Activated CD4-positive, CD25-positive, alpha-beta regulatory T cell treated with anti-CD3 and anti-CD28 coated beads, Interleukin-2, amount 50 U/mL, for 16 hours (primary cell): ENCODE data around the gene ZNF488.

ENCODE experiments used
- DNase-seq: peaks from one replicate; pipeline ENCODE4 v3.0.0-alpha.2; 2020; ENCODE audit warnings: low read depth, low spot score

ZNF488 gene

DNA sequence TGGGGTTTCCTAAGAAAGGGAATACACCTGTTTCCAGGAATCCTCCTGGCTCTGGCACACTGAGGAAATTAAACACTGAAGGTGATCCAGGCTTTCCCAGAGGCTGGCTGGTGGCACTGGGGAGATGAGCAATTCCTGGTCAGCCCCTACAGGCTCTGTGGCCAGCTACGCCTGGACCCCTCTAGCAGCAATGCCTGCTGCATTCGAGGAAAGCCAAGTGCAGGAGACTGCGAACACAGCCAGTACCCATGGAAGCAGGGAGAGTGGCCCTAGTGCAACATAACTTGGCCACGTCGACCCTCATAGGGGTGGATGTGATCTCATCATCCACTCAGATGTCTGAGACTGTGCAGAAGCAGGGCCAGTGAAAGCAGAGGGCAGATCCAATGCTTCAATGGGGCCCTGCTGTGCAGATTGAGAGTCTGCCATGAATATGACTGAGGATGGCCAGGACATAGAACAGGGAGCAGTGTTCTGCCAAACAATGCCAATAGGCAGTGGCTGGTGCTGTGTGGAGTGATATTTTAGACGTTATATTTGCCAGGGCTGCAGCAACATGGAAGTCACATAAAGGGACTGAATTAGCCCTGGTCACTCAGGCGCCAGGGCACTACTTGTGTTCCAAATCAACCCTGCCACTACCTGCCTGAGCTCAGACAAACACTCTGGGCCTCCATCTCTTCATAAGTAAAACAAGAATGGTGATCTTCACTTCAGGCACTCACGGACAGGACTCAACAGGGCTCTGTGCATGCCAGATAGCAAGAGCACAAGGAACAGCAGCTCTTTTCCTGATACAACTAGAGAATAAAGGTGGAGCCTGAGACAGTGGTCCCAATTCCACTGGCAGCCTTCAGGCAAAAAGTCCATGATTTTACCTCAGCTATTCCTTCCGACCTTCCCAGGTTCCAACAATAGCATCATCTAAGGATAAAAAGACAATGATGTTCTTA, 2.4 kb downstream of the ZNF488 start:
- no peak for DNase-seq

DNA sequence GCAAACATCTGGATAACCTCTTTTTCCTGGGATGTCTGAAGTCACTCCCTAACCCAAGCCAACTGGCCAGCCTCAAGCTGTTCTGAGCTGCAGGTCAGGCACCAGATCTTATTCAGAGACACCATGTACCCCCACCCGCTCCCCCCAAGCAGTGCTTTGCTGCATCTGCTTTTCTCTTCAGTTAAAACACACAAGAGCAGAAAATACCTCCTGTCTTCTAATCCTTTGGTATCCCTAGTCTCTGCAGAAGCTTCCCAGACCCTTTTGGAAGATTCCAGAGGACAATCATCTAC, 3.0 kb downstream of the ZNF488 start:
- DNase-seq: no peak

DNA sequence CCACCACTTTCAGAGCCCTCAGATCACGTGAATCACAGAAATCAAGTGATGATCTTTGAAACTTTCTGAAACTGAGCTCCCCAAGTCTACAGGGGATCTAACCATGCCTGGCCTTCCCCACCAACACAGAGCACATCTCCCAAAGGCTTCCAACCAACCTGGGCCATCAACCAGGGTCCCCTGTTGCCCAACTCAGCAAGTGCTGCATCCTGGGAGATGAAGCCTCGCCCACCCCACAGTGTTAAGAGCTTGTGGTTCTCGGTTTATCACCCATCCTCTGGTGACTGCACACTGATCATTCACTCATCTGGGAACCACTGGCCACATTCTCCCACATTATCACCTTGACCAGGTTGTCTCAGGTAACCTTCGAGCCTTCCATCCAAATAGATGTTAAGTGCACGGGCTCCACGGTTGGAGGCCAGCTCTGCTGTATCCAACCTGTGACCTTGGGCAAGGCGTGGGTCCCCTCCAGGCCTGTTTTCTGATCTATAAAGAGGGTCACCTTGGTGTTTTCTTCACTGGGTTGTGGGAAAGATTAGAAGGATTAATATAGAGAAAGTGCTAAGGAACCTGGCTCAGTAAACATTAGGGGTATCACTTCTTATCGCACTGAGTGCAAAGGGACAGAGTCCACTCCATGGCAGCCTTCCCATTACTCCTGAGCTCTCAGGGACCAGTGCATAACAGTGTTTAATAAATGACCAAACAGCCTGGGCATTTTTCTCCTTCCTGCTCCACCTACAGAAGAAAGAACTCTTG, 3.6 kb downstream of the ZNF488 start:
- no peak for DNase-seq

DNA sequence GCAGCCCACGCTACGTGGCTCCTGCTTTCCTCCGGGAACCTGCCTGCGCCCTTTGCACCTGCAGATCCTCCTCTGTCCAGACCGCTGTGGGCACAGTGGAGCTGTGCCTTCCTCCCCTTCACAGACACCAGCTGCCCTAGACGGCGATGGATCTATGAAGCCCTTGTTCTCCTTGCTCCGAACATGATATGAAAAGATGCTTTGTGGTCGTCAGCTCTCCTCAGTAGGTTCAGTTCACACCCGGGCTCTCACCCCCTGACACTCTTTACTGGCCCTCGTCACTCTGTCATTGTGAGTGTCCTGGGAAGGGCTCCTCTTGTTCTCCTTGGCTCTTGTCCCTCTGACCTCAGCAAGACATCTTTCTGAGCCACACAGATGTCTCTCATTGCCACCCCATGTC, 4.2 kb downstream of the ZNF488 start:
- DNase-seq: no peak

DNA sequence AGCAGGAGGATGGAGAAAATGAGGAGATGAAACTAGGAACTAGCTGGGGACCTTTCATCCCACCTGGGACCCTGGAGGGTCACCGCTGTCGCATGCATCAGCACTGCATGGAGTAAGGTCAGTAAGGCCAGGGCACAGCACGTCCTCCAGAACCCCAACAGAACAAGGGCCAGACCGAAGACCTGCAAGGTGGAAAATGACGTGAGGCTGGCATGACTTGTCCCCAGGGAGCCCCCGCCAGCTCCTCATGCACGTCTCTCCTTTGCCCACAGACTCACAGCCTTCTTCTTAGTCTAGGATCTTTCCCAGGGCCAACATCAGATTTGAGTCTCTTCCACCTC, 4.7 kb downstream of the ZNF488 start:
- DNase-seq: no peak

DNA sequence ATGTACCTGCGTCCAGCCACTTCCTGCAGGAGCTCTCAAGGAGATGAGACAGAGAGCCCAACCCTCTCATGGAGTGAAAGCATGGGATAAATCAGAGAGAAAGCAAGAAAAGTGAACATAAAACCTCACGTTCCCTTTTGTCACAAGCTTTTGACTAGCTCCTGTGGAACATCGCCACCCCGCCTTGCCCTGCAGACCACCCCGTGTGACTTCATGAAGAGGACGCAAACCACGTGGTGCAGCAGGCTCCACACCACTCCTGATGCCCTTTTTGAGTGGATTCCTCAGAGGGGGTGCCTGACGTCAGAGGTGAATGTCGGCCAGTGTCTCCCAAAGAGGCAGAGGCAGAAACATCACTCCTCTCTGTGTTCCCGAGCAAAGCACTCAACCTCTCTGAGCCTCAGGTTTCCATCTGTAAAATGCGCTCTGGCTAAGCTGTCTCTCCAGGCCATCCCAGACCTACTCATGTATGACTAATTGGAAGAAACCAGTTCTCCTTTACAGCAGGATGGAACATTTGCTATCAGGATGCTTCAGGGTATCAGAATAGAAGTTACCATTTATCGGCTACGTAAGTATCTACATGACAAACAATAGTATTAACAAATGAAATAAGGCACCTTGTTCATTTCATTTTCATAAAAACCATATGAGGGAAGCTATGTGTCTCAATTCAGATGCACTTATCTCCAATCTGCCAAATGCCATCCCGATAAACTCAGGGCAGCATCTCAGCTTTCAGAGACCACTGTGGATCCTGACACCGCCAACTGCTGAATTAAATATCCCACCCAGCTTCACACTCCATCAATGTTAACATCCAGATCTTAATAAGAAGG, 5.3 kb downstream of the ZNF488 start:
- no peak for DNase-seq

DNA sequence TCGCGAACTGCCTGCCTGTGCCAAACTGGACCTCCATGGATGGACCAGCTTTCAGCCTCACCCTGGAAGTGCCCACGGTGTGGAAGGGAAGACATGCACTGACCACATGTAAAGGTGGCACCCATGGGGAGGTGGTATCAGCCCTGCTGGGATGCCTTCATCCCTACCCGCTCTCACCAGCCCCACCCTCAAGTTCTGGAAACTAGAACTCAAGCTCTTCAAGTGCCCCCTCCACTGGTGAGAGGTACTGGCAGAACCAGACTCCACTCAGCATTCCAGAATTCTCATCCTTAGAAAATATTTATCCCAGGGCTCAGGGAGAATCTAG, 5.9 kb downstream of the ZNF488 start:
- no peak for DNase-seq

DNA sequence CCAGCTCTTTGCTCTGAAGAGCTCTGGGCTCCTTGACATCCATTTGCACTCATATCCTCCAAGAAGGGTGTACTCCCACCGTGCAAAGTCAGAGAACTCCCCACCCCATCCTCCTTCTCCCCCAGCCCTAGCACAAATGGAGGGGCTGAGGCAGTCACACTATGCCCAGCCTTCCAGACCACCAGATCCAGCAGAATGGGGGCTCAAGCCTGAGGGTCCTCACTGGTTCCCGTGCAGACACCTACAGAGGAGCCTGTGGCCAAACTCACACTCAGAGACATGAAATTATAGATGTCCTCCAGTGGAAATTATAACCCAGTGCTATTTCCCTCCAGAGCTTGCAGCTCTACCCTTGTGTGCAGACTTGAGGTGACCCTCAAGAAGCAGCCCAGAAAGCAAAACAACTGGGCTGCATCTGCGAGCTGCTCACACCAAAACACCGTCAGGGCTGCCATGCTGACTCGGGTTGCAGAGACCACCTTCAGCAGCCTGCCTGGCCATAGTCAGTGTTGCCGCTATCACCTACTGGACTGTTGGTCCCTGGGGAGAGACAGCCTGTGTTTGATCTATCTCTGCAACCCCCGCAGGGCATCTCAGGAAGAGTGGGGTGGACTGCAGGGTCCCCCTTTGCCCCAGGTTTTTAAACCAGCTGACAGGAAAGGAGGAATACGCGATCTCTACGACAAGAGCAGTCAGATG, 7.4 kb downstream of the ZNF488 start:
- no peak for DNase-seq

DNA sequence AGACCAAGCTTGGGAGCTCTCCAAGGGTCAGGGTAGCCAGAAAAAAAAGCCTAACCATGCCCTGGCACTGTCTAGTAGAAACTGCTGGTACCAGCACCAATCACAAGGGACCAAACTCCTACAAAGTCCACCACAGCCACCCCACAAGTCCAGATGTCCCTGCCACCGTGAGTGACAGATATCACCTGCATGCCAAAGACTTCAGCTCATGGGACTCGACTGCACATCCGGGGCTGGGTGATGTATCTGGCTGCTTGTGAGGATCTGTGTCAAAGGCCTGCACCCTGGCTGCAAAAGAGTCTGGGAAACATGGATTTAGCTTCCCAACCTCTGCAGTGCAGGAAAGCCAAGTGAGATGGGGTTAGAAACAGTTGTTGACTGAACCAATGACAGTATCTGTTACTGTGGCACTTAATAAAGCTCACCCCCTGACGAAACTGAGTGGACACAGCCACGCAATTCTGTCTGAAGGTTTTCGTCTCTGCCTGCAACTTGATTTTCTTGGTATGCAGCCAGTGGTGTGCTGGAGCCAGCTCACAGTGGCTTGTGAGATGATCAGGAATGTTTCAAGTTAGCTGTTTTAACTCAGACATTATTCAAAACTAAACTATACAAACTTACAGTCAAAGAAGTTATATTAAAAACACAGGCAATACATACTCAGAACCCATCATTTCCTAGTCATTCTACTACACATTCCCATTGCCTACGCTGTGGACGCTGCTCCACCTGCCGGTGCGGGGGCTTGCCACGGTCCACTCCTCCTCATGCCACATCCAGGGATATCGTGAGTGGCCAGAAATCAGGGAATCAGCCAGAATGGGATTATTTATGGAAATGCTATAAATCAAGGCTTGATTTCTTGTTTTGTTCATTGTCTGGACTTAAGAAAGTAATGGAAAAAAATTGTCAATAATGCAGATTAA, 9.2 kb downstream of the ZNF488 start:
- DNase-seq: no peak

DNA sequence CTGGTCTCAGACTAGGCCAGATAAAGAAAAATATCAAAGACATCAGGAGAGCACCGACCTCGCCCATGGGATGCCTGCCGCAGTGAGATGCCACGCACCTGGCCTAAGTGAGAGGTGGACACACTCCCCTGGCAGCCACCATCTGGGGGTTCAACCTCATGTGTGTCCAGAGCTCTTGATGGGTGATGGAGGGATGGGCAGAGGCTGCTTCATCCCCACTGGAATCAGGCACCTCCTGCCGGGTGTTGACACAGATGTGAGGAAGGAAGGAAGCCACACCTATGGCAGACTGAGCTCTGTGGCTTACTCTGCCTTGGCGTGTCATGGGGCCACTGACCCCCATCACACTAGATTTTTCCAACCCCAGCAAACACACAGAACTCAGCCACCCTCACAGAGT, 11.4 kb downstream of the ZNF488 start:
- DNase-seq: no peak

DNA sequence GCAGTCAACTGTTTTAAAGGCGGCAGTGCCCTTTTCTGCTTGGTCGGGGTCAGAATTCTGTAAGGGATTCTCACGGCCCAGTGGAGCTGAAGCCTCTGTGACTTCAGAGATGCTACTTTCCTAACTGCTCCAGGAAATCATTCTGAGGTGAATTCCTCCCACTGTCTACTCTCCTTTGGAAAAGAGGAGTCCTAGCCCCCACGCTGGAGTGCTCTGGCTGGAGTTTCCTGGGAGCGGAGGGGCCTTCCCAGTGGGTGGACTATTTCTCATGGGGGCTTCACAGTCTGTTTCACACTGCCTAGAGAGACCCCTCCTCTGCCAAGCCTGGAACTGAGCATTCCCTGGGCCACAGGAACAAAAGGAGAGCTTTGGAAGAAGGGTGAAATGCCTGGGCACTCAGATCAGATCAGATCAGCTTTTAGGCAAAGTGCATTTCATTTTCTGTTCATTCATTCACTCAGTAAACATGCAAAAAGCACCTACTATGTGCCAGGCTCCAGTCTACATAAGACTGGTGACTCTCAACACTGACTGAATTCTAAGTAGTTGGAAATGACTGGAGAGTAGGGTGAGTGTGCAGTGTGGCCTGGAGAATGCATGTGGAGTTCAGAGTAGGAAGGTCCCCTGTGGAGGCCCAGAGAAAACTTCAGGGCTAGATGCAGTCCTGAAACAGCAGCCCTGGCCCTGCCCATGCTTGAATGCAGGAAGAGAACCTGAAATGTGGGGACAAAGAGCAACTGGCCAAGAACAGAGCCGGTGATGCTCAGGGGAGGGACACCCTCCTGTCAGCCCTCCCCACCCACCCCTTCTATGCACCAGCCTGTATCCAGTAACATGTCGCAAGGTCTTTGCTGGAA, 12.2 kb downstream of the ZNF488 start:
- no peak for DNase-seq

DNA sequence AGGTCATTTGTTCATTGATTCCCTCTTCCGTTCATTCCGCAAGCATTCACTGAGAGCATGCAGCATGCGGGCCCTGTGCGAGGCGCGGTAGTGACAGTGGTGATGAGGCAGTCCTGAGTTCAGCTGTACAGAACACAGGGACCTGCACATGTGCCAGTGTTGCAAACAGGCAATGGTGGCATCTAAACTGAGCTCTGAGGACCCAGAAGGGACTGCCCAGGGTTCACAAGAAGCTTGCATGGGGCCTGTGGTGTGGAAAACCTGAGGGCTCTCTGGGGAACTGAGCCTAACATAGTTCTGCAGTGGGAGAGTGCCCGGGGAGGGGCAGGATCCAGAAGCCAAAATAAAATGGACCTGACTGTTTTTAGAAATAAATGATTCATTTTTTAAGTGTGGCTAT, 13.2 kb downstream of the ZNF488 start:
- no peak for DNase-seq

DNA sequence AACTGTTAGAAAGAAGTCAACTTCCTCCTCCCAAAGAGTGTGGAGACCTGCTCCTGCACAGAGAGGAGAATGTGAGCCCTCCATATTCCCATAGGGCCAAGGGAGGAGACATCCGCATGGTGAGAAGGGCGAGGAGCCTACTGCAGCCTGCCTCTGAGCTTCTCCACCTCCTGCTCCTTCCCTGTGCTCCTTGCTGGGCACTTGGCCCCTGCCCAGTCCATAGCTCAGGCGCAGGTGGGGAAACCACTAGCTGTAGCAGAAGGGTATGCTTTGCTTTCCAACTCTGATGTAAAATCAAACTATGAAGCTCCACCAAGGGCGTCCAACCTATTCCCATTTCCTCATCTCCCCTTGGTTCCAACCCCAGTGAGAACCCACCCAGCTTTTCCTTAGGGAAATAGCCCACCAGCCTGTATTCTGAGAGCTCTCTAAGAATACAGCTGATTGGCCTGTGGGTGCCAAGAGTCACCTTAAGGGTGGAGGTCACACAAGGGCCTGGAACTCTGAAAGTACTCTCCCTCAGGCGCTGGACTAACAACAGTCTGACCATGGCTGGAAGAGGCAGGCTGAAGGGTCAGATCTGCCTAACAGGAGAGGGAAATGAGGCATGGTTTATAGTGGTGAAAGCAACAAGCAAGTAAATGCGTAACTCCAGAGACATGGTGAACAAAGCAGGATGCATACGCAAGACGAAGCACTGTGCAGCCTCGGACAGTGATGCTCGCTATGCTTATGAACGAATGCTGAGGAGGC, 13.9 kb downstream of the ZNF488 start:
- DNase-seq: no peak

DNA sequence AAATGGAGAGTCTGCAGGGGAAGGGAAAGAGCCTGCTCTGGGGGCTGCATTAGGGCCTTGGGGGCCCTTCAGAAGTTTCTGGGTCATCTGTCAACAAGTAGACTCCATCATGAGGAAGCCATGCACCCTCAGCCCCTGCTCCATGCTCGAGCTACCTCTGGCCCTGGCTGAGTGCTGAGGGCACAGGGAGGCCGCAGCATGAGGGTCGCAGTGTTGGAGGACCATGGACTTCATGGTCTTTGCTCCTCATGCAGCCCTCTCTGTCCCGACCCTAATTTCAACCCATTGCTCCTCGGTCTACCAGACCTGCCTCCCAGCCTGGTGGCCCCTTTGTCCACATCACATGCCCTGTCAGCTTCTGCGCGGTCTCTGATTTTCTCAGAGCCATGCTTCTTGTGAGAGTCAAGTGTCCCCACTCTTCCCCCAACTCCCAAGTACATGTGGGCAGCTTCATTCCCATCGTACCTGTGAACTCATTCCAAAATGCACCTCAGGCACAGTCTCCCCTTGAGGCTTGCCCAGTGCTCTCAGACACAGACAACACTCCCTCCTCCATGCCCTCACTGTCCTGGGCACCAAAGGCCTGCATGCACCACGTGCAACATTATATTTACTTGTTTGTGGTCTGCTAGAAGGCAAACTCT, 14.7 kb downstream of the ZNF488 start:
- no peak for DNase-seq

DNA sequence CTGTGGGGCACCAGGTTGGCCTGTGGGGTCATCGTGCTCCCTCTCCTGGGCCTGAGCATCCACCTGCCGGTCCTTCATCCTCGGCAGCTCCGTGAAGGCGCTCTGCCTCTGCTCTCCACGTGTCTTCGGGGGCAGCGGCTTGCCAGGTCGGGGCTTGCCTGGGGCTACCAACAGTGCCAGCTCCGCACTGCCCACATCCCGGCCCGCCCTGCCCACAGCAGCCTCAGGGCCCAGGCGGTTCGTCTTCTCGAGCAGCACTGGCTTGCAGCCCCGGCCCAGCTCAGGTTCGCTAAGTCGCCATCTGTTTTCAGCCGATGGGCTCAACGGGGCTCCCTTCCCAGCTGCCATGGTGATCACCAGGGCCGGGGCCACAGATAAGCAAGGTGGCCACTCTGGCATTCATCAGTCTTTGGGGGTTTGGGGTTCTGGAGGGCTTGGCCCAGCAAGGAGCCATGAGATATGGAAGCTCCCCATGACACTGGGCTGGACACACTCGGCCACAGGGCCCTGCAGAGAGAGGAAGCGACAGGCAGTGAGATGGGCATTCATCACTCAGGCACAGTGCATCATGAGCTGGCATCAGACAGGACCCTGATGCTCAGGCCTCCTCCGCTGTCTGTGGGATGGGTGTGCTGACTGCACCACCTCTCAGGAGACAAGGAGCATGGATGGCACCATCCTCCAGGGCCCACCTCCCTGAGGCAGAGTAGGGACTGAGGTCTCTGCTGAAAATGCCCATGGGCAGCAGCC, 15.5 kb downstream of the ZNF488 start:
- DNase-seq: no peak

DNA sequence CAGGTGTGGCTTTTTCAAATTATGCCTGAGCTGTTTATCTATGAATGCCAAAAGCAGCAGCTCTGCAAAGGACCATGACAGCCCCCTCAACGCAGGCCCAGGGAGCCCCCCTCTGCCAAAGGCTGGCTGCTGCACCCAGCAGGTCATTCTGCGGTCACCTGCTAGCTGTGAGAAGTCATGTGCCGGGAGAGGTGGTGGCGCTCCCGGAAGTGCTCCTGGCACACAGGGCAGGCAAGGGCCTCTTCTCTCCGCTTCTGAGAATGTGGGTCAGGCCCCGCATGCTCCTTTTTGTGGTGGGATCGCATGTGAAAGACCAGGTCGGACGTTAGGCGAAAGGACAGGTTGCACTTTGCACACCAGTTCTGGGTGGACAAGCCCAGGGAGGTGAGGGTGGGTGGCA, 16.4 kb downstream of the ZNF488 start:
- no peak for DNase-seq

DNA sequence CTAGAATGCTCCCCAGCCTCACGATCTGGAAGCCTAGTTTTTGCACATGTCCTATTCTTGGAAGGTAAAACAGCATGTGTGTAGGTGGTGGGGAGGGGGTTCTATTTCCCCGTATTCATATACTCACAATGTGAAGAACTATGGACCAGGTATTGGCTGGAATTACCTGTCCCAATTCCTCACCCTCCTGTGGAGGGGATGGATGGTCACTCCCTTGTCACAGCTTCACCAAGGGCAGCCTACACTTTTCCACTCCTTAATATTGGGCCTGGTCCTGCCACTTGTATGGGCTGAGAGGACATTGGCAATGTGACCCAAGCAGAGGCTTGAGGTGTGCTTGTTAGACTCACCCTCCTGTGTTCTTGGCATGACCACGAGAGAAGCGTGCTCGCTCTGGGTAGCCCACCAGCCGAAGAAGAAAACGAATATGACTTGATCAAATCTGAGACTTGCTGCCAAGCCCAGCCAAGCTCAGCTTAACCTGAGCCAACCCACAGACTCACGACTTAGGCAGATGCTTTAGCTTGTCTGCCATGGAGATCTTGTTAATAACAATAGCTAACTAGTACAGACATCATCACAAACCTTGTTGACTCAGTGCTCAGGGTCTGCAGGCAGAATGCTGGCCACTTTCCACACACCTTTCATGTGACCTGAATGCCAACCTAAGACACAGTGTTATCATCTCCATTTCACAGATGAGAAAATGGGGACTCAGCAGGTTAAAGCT, 17.2 kb downstream of the ZNF488 start:
- no peak for DNase-seq
